Ovary (tissue), 9 donors: Measurements from ENCODE around the gene SYNCRIP. TPM values are rescaled to one million over a fixed set of nuclear protein-coding genes. Genes with fewer than 3 reads are reported as not detected.

Experiments used
- DNase-seq, 5 donors: peaks; one replicate each; pipeline ENCODE4 v3.0.0-alpha.2; 2019 to 2020
- H3K27ac ChIP-seq, 2 donors: fragments of 200-600 bp; one replicate each; pipeline versions ENCODE4 v1.5.1 to v1.8.0; 2019 to 2022
- H3K27me3 ChIP-seq: fragments of 200-600 bp; one replicate; pipeline ENCODE4 v1.8.0; 2022
- H3K36me3 ChIP-seq: fragments of 200-600 bp; sonication (generic); one replicate; pipeline ENCODE4 v1.5.1; 2019
- H3K4me1 ChIP-seq: one replicate; pipeline ENCODE4 v1.8.1; 2013; ENCODE audit warnings: mild to moderate bottlenecking, moderate library complexity; ENCODE audit not compliant: insufficient read depth
- H3K4me3 ChIP-seq: fragments of 200-600 bp; sonication (generic); one replicate; pipeline ENCODE4 v1.5.1; 2017
- H3K9me3 ChIP-seq, 2 donors: fragments of 200-600 bp in 1 of 2; sonication (generic) in 1 of 2; one replicate each; pipeline versions ENCODE4 v1.5.1 to v1.8.1; 2013 to 2019; ENCODE audit warnings: mild to moderate bottlenecking in 1 of 2, moderate library complexity in 1 of 2
- EP300 ChIP-seq: sonication (generic); formaldehyde crosslinking; IDR thresholded peaks from one replicate; pipeline ENCODE4 v1.6.1; 2017; ENCODE audit warnings: antibody characterized with exemption
- POLR2A ChIP-seq: fragments of 450-650 bp; IDR thresholded peaks from one replicate; pipeline ENCODE4 v1.6.1; 2017; ENCODE audit warnings: antibody characterized with exemption, mild to moderate bottlenecking, moderate library complexity
- WGBS, 3 donors: extraction: QIAGEN DNeasy Blood & Tissue Kit in 1 of 3; methylation state at CpG; one replicate each; pipeline versions ENCODE4 v1.1.5 to v1.1.7; 2013 to 2017; 5-methylcytosine and 5-hydroxymethylcytosine counted together
- intact Hi-C, 4 donors: fragments of 100-400 bp; cut with DNase I; formaldehyde crosslinking; loops; one replicate each; pipeline versions ENCODE4 v1.11.0 to v1.15.1; 2022 to 2023
- polyA plus RNA-seq, 2 donors: library from polyadenylated mRNA; stranded (reverse); fragments of 200-250 nt in 1 of 2; fragments of 350-450 nt in 1 of 2; fragmentation: Illumina TruSeq in 1 of 2; extraction: RNeasy Lipid Tissue Mini Kit (QIAGEN cat#74804) in 1 of 2; gene quantifications; one replicate each; pipeline ENCODE4 v1.2.3, GENCODE V29; 2013 to 2014
- total RNA-seq, 7 donors: library from RNA; depleted of rRNA in 2 of 7; stranded (reverse); fragments of >200 nt in 2 of 7; fragmentation: NEBNext Ultra II Directional in 3 of 7; extraction: Animal tissue kit (Norgen Biotek cat#: 25700) in 3 of 7; gene quantifications; one replicate each; pipeline versions ENCODE4 v1.1.0 to v1.2.4, GENCODE V29; 2016 to 2023
- TF ChIP-seq, protein P1 (sequence below), 3 donors: fragments of 450-650 bp in 2 of 3; fragments of 200-600 bp in 1 of 3; IDR thresholded peaks; one replicate each; pipeline versions ENCODE4 v1.5.1 to v1.8.0; 2016 to 2022; ENCODE audit warnings: antibody characterized with exemption in 3 of 3, mild to moderate bottlenecking in 1 of 3
- donor health status: DM: no; HTN: no; CAD: no; lungs with moderate emphysema.
- donor health status: DM: no; HTN: no; CAD: no.
- donor health status: Bipolar disorder and iron deficiency.
- donor health status: DM: yes; HTN: yes; CAD: no.
- donor health status: DM: no; HTN: no; CAD: no.
- donor health status: DM: yes; HTN: yes; CAD: no.

Gene SYNCRIP
- total and polyA plus RNA-seq, 9 donors = 33.2 to 109 (median 92.8) TPM

DNA sequence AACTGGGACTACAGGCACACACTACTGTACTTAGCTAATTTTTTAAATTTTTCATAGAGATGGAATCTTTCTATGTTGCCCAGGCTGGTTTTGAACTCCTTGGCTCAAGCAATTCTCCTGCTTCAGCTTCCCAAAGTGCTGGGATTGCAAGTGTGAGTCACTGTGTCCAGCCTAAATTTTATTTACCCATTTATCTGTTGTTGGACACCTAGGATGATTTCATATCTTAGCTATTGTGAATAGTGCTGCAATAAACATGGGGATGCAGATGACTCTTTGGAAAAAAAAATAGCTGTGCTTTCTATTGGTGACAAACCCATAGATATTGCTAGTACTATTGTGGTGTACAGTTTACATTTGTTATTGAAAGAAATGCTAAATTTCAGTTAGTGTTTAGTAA lies 19.6 kb upstream of the SYNCRIP start:
- Histone ChIP-seq H3K27me3 (no peaks in the 10 kb centered on the region), H3K9me3 (no peaks in the 10 kb centered on the region), H3K4me3 (no peak overlapping the region), H3K36me3 (no peaks in the 10 kb centered on the region), H3K4me1 (no peaks in the 10 kb centered on the region), H3K27ac (no peak overlapping the region)
- DNase-seq = no peak
- TF ChIP-seq POLR2A = no peak
- TF ChIP-seq, protein P1, sequence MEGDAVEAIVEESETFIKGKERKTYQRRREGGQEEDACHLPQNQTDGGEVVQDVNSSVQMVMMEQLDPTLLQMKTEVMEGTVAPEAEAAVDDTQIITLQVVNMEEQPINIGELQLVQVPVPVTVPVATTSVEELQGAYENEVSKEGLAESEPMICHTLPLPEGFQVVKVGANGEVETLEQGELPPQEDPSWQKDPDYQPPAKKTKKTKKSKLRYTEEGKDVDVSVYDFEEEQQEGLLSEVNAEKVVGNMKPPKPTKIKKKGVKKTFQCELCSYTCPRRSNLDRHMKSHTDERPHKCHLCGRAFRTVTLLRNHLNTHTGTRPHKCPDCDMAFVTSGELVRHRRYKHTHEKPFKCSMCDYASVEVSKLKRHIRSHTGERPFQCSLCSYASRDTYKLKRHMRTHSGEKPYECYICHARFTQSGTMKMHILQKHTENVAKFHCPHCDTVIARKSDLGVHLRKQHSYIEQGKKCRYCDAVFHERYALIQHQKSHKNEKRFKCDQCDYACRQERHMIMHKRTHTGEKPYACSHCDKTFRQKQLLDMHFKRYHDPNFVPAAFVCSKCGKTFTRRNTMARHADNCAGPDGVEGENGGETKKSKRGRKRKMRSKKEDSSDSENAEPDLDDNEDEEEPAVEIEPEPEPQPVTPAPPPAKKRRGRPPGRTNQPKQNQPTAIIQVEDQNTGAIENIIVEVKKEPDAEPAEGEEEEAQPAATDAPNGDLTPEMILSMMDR (IDR thresholded peaks at IDR 0.05) = no peak
- TF ChIP-seq EP300 = no peak
- intact Hi-C loops = no loop called here

DNA sequence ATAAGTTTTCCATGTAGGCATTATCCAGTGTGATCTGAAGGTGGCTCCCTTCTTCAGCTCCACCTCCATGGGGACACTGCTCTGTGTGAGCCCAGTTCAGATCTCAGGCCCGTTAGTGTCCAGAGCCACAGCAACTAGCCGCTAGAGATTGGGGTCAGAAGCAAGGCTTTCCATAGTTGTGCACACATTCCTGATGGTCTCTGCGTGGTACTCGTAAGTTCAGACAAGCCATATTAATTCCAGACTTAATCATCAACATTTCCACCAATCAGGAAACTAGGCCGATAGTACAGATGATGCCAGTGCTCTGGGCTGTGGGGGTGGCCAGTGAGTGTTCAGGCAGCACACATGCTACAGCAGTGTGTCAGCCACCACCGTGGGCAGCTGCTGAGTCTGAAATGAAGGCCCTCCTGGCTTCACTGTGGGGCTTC lies 17.5 kb upstream of the SYNCRIP start:
- Histone ChIP-seq H3K9me3 (no peaks in the 10 kb centered on the region), H3K4me1 (no peaks in the 10 kb centered on the region), H3K27me3 (no peaks in the 10 kb centered on the region), H3K4me3 (no peak overlapping the region), H3K36me3 (no peaks in the 10 kb centered on the region), H3K27ac (no peak overlapping the region)
- intact Hi-C loops = no loop called here
- WGBS, 3 donors = 72 to 86% (median 80%) methylated on average over 6 of the region's 6 CpGs
- no peak for DNase-seq
- no peak for TF ChIP-seq EP300
- TF ChIP-seq, protein P1 (IDR thresholded peaks at IDR 0.05) = no peak
- no peak for TF ChIP-seq POLR2A

DNA sequence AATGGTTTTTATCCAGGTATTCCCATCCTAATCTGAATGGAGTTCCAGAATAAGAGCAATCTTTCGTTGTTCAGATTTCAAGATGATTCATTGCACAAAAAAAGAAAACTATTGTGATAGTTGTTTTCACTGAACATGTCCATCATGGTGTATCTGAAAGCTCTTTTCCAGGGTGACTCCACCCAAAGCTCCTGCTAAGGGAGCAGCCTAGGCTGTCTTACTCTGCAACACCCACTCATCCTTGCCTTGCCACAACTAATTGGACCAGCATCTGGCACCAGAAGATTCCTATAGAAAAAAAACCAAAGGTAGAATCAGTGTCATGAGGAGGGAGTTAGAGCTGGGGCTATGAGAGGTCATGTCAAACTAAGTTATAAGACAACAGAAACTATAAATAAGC lies 7.9 kb upstream of the SYNCRIP start:
- WGBS, 3 donors = 88 to 94% (median 91%) methylated on average over 1 of the region's 1 CpG
- Histone ChIP-seq H3K4me3 (no peak overlapping the region), H3K27ac (no peak overlapping the region), H3K4me1 (no peaks in the 10 kb centered on the region), H3K36me3 (no peaks in the 10 kb centered on the region), H3K27me3 (no peaks in the 10 kb centered on the region), H3K9me3 (no peaks in the 10 kb centered on the region)
- DNase-seq = no peak
- TF ChIP-seq EP300 (no peak), POLR2A (no peak)
- TF ChIP-seq, protein P1 (IDR thresholded peaks at IDR 0.05) = no peak
- intact Hi-C loops = no loop called here

DNA sequence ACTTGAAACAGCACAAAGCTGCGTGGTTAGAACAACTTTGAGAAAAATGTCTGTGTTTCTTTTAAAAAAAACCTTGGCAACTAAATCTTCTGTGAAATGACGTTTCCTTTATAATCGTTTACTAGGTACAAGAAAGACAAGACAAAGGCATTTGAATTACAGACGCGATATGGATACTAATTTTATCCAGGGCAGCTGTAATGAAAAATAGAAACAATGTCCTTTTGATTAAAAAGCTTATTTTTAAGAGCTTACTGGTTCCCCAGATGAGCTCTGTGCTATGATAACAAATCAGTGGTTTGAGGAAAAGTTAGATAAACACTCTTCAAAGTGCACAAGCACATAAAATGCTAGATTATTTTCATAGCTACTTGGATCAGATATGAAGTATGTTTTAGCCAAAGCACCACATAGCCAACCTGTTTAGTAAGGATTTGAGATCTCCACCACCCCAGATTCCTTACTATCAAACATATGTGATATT lies 1.6 kb upstream of the SYNCRIP start:
- Histone ChIP-seq H3K27ac (peak overlapping the region; percentile 93 to 96), H3K27me3 (no peaks in the 10 kb centered on the region), H3K9me3 (no peaks in the 10 kb centered on the region), H3K36me3 (no peaks in the 10 kb centered on the region), H3K4me3 (peak overlapping the region; percentile 77), H3K4me1 (peaks cover 4% of the 10 kb centered on the region)
- no peak for DNase-seq
- TF ChIP-seq, protein P1 (IDR thresholded peaks at IDR 0.05) = no peak
- no peak for TF ChIP-seq POLR2A
- no peak for TF ChIP-seq EP300
- 0 to 1% (median 0%) methylated on average over 5 of the region's 5 CpGs for WGBS, 3 donors
- intact Hi-C loops = loop anchor here in 2 of 4 donors (5.0 kb wide), 2 partner anchors 33 to 52 kb away; partner anchors contain the start of gene SNX14 (in 1 of the 2)
